Measurements from ENCODE around the gene MVP.

GRCh38 chr16:29883987-29884386 lies 63.7 kb downstream of the MVP start:
- TF ChIP-seq CTCF (conservative IDR thresholded peaks at IDR 0.05) (no peak), ZFX (IDR thresholded peaks at IDR 0.05) (no peak)
